ENCODE data around the gene PRPH2. TPM values are rescaled to one million over a fixed set of nuclear protein-coding genes. Genes with fewer than 3 reads are reported as not detected.

PRPH2 gene
- total RNA-seq, 2 donors from 2014 or later, result 1.1 to 1.2 TPM

DNA sequence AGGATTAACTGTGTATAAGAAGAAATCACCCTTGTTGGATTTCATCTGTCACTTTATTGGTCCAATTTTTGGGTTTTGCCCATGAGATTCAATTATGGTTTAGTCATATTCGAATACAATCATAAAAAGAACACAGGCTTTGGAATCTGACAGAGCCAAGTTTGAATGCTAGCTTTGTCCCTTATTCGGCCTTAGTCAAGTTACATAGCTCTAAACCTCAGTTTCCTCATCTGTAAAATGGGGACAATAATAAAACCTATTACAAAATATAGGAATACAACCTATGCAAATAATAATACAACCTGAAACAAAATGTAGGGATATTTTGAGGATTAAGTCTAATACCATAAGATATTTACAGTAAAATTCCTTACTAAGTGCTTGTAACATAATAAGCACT lies 57.7 kb downstream of the PRPH2 start:
- intact Hi-C loops (cut with DNase I), result loop anchor here (5.0 kb wide), 2 partner anchors 63 to 233 kb away; no protein-coding TSS in a partner anchor
- DNase-seq, result no peak
- ATAC-seq, result no peak

DNA sequence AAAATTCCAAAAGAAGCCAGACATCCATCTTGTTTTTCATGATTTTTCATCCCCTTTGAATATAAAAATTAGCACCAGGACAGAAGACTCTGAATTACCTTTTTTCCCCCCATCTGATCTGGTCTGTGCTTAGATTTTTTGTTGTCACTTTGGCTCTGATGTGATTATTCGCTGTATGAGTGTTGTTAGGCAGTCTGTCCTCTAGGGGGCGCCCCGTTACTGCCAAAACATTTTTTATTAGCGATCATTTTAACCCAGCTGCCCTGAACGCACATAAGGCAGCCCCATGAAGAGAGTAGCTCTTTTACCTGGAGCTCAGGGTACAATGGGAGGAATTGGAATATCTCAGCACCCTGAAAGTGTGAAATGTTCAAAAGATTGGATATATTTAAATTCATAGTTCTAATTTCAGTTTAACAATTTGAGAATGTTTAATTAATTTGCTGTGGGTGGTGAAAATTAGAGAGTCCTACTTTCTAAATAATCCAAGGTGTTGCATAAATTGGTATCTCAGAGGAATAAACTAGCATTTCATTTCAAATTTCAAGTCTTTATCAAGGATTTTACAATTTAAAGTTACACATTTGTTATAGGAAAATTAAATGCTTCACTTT lies 60.8 kb downstream of the PRPH2 start:
- intact Hi-C loops (cut with DNase I), result loop anchor here (1.0 to 5.0 kb wide), 4 partner anchors 65 to 236 kb away; no protein-coding TSS in a partner anchor
- ATAC-seq (peak; percentile 78 to 81), DNase-seq (peak; percentile 81)

- ATAC-seq, result no peak
- intact Hi-C loops (cut with DNase I), result loop anchor here (2.0 to 5.0 kb wide), 3 partner anchors 67 to 237 kb away; no protein-coding TSS in a partner anchor
These were observed 62.6 kb downstream of the PRPH2 start for GRCh38 chr6:42659806-42660205.

DNA sequence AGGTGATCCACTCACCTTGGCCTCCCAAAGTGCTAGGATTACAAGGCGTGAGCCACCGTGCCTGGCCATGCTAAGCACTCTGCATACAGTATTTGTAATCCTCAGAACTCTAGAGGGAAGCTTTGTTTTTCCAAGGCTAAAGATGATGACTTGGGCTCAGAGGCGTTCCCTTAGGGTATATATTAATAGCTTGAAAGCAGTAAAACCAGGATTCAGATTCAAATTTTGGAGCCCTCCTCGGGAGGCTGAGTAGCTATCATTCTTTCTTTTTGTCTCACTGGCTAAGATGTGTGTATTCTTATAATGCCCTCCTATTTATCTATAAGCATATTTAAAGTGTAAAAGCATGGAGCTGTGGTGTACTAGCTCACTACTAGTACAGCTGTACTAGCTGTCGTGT lies 68.5 kb downstream of the PRPH2 start:
- DNase-seq (no peak), ATAC-seq (no peak)
- intact Hi-C loops (cut with DNase I), result no loop called here

More at GRCh38 chr6:42659806-42660205, 62.6 kb downstream of the PRPH2 start:
- DNase-seq, result no peak

GRCh38 chr6:42652024-42652746 lies 70.2 kb downstream of the PRPH2 start:
- DNase-seq (no peak), ATAC-seq (no peak)
- intact Hi-C loops (cut with DNase I), result no loop called here

Other genes with a start within 250 kb of the PRPH2 start
- 10 to 100 TPM; 26.8 to 27.4 TPM for gene UBR2, start 158.6 kb downstream of the PRPH2 start, total RNA-seq
- gene TBCC, start 23.5 kb upstream of the PRPH2 start, total RNA-seq, result 10 to 100 TPM; 12.2 to 13.0 TPM
- gene BICRAL, start 59.5 kb upstream of the PRPH2 start, total RNA-seq, result 10 to 100 TPM; 10.0 to 10.7 TPM
- gene RPL7L1, start 157.0 kb upstream of the PRPH2 start, total RNA-seq, result 10 to 100 TPM; 50.8 to 60.8 TPM
- not detected for gene PTCRA, start 193.5 kb upstream of the PRPH2 start, total RNA-seq
- gene CNPY3, start 206.9 kb upstream of the PRPH2 start, total RNA-seq, result 10 to 100 TPM; 19.1 to 28.4 TPM
- under 1 TPM; 0.41 to 0.63 TPM for gene GNMT, start 238.2 kb upstream of the PRPH2 start, total RNA-seq